Measurements from ENCODE around the gene NACC2. TPM values are rescaled to one million over a fixed set of nuclear protein-coding genes. Genes with fewer than 3 reads are reported as not detected.

Gene NACC2
- total and polyA plus RNA-seq, 2 of the 8 experiments (the other 6 are each of a cell fraction or from before 2014, with no cell fraction given) = 8.3 to 14.0 TPM

DNA sequence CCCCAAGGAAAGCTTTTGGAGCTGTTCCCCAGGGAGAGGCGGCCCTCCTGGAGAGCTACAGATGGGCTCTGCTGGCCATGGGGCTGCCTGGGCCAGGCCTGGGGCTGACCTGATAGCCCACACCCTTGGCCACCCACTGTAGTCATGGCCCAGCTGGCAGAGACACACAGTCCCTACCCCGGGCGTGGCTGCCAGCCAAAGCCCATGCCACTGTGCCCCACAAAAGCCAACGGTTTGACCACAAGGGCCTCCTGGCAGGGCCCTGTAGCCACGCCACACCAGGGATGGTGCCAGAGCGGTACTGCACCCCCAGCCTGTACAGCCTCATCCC lies 15.2 kb downstream of the NACC2 start:
- H3K56ac ChIP-seq (replicated peaks; ENCODE audit: insufficient read length, low read depth, low read length) = no peak overlapping the region
- 98% methylated on average over 6 of the region's 6 CpGs; no CpG with 5 or more reads in 1 of the 2 experiments for WGBS, 2 experiments (ENCODE audit: extremely low coverage in 1 of 2, insufficient coverage in 1 of 2, insufficient read length in 1 of 2, insufficient replicate concordance in 2 of 2, low coverage in 1 of 2, low lambda C conversion rate in 2 of 2, missing lambda C conversion rate in 1 of 2)
- no peak overlapping the region for H2BK20ac ChIP-seq (ENCODE audit: low read length)
- H3K4me2 ChIP-seq (ENCODE audit: insufficient read depth in 1 of 2, low read depth in 2 of 2, low read length in 2 of 2) = no peak overlapping the region
- H3K27me3 ChIP-seq (replicated peaks in 1 of 4; ENCODE audit: control insufficient read depth in 3 of 4, extremely low read depth in 1 of 4, insufficient read depth in 3 of 4, low read length in 3 of 4) = no peaks in the 10 kb centered on the region
- no peak overlapping the region for H3K27ac ChIP-seq (ENCODE audit: low read depth, low read length)
- H3K9me3 ChIP-seq (ENCODE audit: insufficient read depth in 2 of 2, low read depth in 1 of 2, low read length in 1 of 2) = no peaks in the 10 kb centered on the region
- H3K36me3 ChIP-seq (ENCODE audit: control insufficient read depth in 2 of 4, insufficient read depth in 4 of 4, low read length in 3 of 4) = no peaks in the 10 kb centered on the region
- DNase-seq (ENCODE audit: low read depth in 1 of 2, low spot score in 2 of 2) (no peak), FAIRE-seq (no peak)
- no peak overlapping the region for H3K23ac ChIP-seq (ENCODE audit: insufficient read length)
- ChIA-PET POLR2A (ENCODE audit: partially characterized antibody) (no interaction called here), CTCF (ENCODE audit: partially characterized antibody) (interaction anchor here (0.5 to 1.6 kb wide), 6 partner anchors 14 to 180 kb away, joined by 3 to 4 read pairs (median 3); no protein-coding TSS in a partner anchor)
- H3K23me2 ChIP-seq (ENCODE audit: low read depth, low read length) = no peaks in the 10 kb centered on the region
- H3K4me1 ChIP-seq (replicated peaks in 1 of 4; ENCODE audit: control insufficient read depth in 3 of 4, insufficient read depth in 4 of 4, low read length in 3 of 4) = peaks cover 0 to 5% (median 2%) of the 10 kb centered on the region in 4 experiments; a peak in 4 of 7 replicates
- no peak overlapping the region for H4K8ac ChIP-seq (ENCODE audit: extremely low read depth, insufficient read depth, low read length)
- H3K4ac ChIP-seq (replicated peaks; ENCODE audit: insufficient read length, low read depth, low read length) = no peak overlapping the region
- H3K4me3 ChIP-seq (ENCODE audit: extremely low read depth in 1 of 4, insufficient read depth in 2 of 4, low read depth in 3 of 4, low read length in 4 of 4) = no peak overlapping the region
- H3K79me1 ChIP-seq (ENCODE audit: low read depth, low read length) = no peaks in the 10 kb centered on the region; the same call in 1 of the 2 replicates
- H2AFZ ChIP-seq (ENCODE audit: low read length) = no peak overlapping the region
- no peak overlapping the region for H3K18ac ChIP-seq (ENCODE audit: extremely low read depth, low read length)
- H4K91ac ChIP-seq (replicated peaks; ENCODE audit: insufficient read length, low read length) = no peak overlapping the region
- no peak overlapping the region for H2AK5ac ChIP-seq (ENCODE audit: low read depth, low read length)
- no peak overlapping the region for H3K14ac ChIP-seq (ENCODE audit: insufficient read length)
- H2BK120ac ChIP-seq (replicated peaks; ENCODE audit: low read depth, low read length) = no peak overlapping the region
- no peak overlapping the region for H4K5ac ChIP-seq (ENCODE audit: insufficient read length, low read depth, low read length)
- H2BK5ac ChIP-seq (ENCODE audit: low read depth, low read length) = no peak overlapping the region
- no peak overlapping the region for H2BK12ac ChIP-seq (ENCODE audit: low read depth, low read length)
- no peak overlapping the region for H2BK15ac ChIP-seq (ENCODE audit: low read length)
- no peaks in the 10 kb centered on the region; a peak in 1 of 4 replicates for H3K79me2 ChIP-seq (ENCODE audit: control insufficient read depth in 1 of 2, insufficient read depth in 2 of 2, low read length in 2 of 2)
- no peaks in the 10 kb centered on the region for H4K20me1 ChIP-seq (replicated peaks in 1 of 2; ENCODE audit: control insufficient read depth in 1 of 2, insufficient read depth in 2 of 2, low read length in 2 of 2)
- H3K9ac ChIP-seq (replicated peaks in 1 of 4; ENCODE audit: extremely low read depth in 1 of 4, low read depth in 3 of 4, low read length in 3 of 4) = no peak overlapping the region
- TF ChIP-seq SRF (IDR thresholded peaks at IDR 0.05; ENCODE audit: low read depth, low read length) (no peak), PHF8 (conservative IDR thresholded peaks at IDR 0.05; ENCODE audit: low read depth, low read length) (no peak), MAFK (IDR thresholded peaks at IDR 0.05; ENCODE audit: low read depth, low read length) (no peak), POU5F1 (IDR thresholded peaks at IDR 0.05; ENCODE audit: low read depth, low read length) (no peak), RXRA (IDR thresholded peaks at IDR 0.05; ENCODE audit: insufficient read depth, low read depth, low read length) (no peak), RFX5 (IDR thresholded peaks at IDR 0.05; ENCODE audit: borderline replicate concordance, low read depth, low read length) (no peak), SIX5 (IDR thresholded peaks at IDR 0.05; ENCODE audit: low read depth, low read length) (no peak), SP2 (IDR thresholded peaks at IDR 0.05; ENCODE audit: low read length) (no peak), KDM1A (IDR thresholded peaks at IDR 0.05; ENCODE audit: borderline replicate concordance, low read length) (no peak), BCL11A (IDR thresholded peaks at IDR 0.05; ENCODE audit: low read depth in 2 of 2, low read length in 2 of 2) (no peak), CTBP2 (IDR thresholded peaks at IDR 0.05; ENCODE audit: borderline replicate concordance, insufficient read depth, insufficient read length, low read length) (no peak), TAF1 (IDR thresholded peaks at IDR 0.05; ENCODE audit: low read depth, low read length) (no peak), JUN (IDR thresholded peaks at IDR 0.05; ENCODE audit: low read depth, low read length) (no peak), SP1 (IDR thresholded peaks at IDR 0.05; ENCODE audit: low read depth, low read length) (no peak)
- TF ChIP-seq, protein P1, sequence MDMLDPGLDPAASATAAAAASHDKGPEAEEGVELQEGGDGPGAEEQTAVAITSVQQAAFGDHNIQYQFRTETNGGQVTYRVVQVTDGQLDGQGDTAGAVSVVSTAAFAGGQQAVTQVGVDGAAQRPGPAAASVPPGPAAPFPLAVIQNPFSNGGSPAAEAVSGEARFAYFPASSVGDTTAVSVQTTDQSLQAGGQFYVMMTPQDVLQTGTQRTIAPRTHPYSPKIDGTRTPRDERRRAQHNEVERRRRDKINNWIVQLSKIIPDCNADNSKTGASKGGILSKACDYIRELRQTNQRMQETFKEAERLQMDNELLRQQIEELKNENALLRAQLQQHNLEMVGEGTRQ (IDR thresholded peaks at IDR 0.05; ENCODE audit: low read length) = no peak
